HFFc6 (cell line): Measurements from ENCODE around the gene FAM76B. TPM values are rescaled to one million over a fixed set of nuclear protein-coding genes. Genes with fewer than 3 reads are reported as not detected.

ENCODE experiments used
- DNase-seq: peaks from one replicate; pipeline ENCODE4 v3.0.0-alpha.2; 2018
- H3K27ac Mint-ChIP-seq: 2 replicates; pipeline ENCODE4 v1.8.0; 2020; ENCODE audit warnings: mild to moderate bottlenecking, mixed read lengths
- H3K27me3 Mint-ChIP-seq: 2 replicates; pipeline ENCODE4 v1.8.0; 2021; ENCODE audit warnings: mild to moderate bottlenecking, moderate library complexity, mixed read lengths; ENCODE audit not compliant: insufficient read depth
- H3K36me3 Mint-ChIP-seq: 2 replicates; pipeline ENCODE4 v1.8.0; 2021; ENCODE audit warnings: low read depth, mixed read lengths
- H3K4me1 Mint-ChIP-seq: 2 replicates; pipeline ENCODE4 v1.8.0; 2020; ENCODE audit warnings: low read depth, mixed read lengths
- H3K4me3 Mint-ChIP-seq: 2 replicates; pipeline ENCODE4 v1.8.0; 2020; ENCODE audit warnings: mild to moderate bottlenecking, moderate library complexity, mixed read lengths
- H3K9me3 Mint-ChIP-seq: 2 replicates; pipeline ENCODE4 v1.8.0; 2020; ENCODE audit warnings: mild to moderate bottlenecking, mixed read lengths
- CTCF ChIP-seq: fragments of 200-600 bp; sonication (generic); IDR thresholded peaks from 2 replicates; pipeline ENCODE4 v1.5.0; 2021; ENCODE audit warnings: antibody characterized with exemption, mild to moderate bottlenecking
- total RNA-seq, 6 experiments: library from RNA; stranded (reverse); fragmentation: NEBNext Ultra II Directional; extraction: Animal tissue kit (Norgen Biotek cat#: 25700); gene quantifications; 2 replicates in 1 of 6; 3 replicates in 5 of 6; pipeline ENCODE4 v1.2.3, GENCODE V29; 2021

The FAM76B gene
- total RNA-seq, 6 experiments from 2014 or later = 7.2 to 11.9 (median 9.2) TPM

GRCh38 chr11:95764267-95764898 is 25.2 kb downstream of the FAM76B start:
- DNase-seq = peak; percentile 41
- Mint-ChIP-seq H3K4me1 (peaks cover 17% of the 10 kb centered on the region), H3K27me3 (peaks cover 11% of the 10 kb centered on the region), H3K4me3 (no peak overlapping the region), H3K27ac (no peak overlapping the region), H3K9me3 (no peaks in the 10 kb centered on the region), H3K36me3 (no peaks in the 10 kb centered on the region)
- peak; percentile 92 for TF ChIP-seq CTCF

GRCh38 chr11:95762534-95762933 is 27.0 kb downstream of the FAM76B start:
- no peaks in the 10 kb centered on the region for H3K36me3 Mint-ChIP-seq
- no peak overlapping the region for H3K27ac Mint-ChIP-seq
- DNase-seq = no peak
- H3K9me3 Mint-ChIP-seq = no peaks in the 10 kb centered on the region
- peaks cover 15% of the 10 kb centered on the region for H3K27me3 Mint-ChIP-seq
- TF ChIP-seq CTCF = no peak
- no peak overlapping the region for H3K4me3 Mint-ChIP-seq
- peaks cover 5% of the 10 kb centered on the region for H3K4me1 Mint-ChIP-seq

GRCh38 chr11:95760941-95761340 is 28.6 kb downstream of the FAM76B start:
- Mint-ChIP-seq H3K36me3 (no peaks in the 10 kb centered on the region), H3K27me3 (peaks cover 15% of the 10 kb centered on the region), H3K4me1 (no peaks in the 10 kb centered on the region), H3K4me3 (no peak overlapping the region), H3K9me3 (no peaks in the 10 kb centered on the region), H3K27ac (no peak overlapping the region)
- DNase-seq = no peak
- TF ChIP-seq CTCF = no peak

- H3K27me3 Mint-ChIP-seq = peaks cover 17% of the 10 kb centered on the region
- no peak for TF ChIP-seq CTCF
- no peak for DNase-seq
- no peaks in the 10 kb centered on the region for H3K9me3 Mint-ChIP-seq
- H3K27ac Mint-ChIP-seq = no peak overlapping the region
- no peaks in the 10 kb centered on the region for H3K4me1 Mint-ChIP-seq
- H3K36me3 Mint-ChIP-seq = no peaks in the 10 kb centered on the region
- no peak overlapping the region for H3K4me3 Mint-ChIP-seq
These were observed 38.1 kb downstream of the FAM76B start for GRCh38 chr11:95751515-95751914.

GRCh38 chr11:95750101-95750500 is 39.5 kb downstream of the FAM76B start:
- Mint-ChIP-seq H3K27ac (no peak overlapping the region), H3K4me1 (no peaks in the 10 kb centered on the region), H3K4me3 (no peak overlapping the region), H3K27me3 (peaks cover 21% of the 10 kb centered on the region), H3K36me3 (no peaks in the 10 kb centered on the region), H3K9me3 (no peaks in the 10 kb centered on the region)
- DNase-seq = no peak
- no peak for TF ChIP-seq CTCF
